Loucy (cell line): ENCODE results near the gene ARHGAP45.

Experiments
- H2AFZ ChIP-seq: fragments of 200-600 bp; sonication (generic); 2 replicates; pipeline ENCODE4 v1.6.0; 2016; ENCODE audit warnings: antibody characterized with exemption, mild to moderate bottlenecking, low read length, moderate library complexity
- H3F3A ChIP-seq: fragments of 200-600 bp; 2 replicates; pipeline ENCODE4 v1.6.0; 2016; ENCODE audit warnings: antibody characterized with exemption, low read depth, mild to moderate bottlenecking
- H3K27me3 ChIP-seq: fragments of 200-600 bp; sonication (generic); 2 replicates; pipeline ENCODE4 v1.6.1; 2014; ENCODE audit warnings: low read length, mild to moderate bottlenecking; ENCODE audit not compliant: insufficient read depth, poor library complexity, severe bottlenecking
- H3K36me3 ChIP-seq: fragments of 200-600 bp; sonication (generic); 2 replicates; pipeline ENCODE4 v1.6.1; 2016; ENCODE audit warnings: low read length; ENCODE audit not compliant: insufficient read depth
- H3K4me1 ChIP-seq: fragments of 200-600 bp; sonication (generic); 2 replicates; pipeline ENCODE4 v1.5.1; 2014; ENCODE audit warnings: low read length, mild to moderate bottlenecking; ENCODE audit not compliant: insufficient read depth, poor library complexity, severe bottlenecking
- H3K4me2 ChIP-seq: fragments of 200-600 bp; sonication (generic); 2 replicates; pipeline ENCODE4 v1.6.0; 2014; ENCODE audit warnings: antibody characterized with exemption, low read length, low read depth, mild to moderate bottlenecking; ENCODE audit not compliant: poor library complexity, severe bottlenecking
- H3K4me3 ChIP-seq: fragments of 200-600 bp; sonication (generic); 2 replicates; pipeline ENCODE4 v1.5.1; 2014; ENCODE audit warnings: low read length, mild to moderate bottlenecking, mixed read lengths; ENCODE audit not compliant: poor library complexity, severe bottlenecking
- H3K79me2 ChIP-seq: fragments of 200-600 bp; sonication (generic); 2 replicates; pipeline ENCODE4 v1.6.1; 2014; ENCODE audit warnings: low read length; ENCODE audit not compliant: insufficient read depth
- H3K9ac ChIP-seq: fragments of 200-600 bp; sonication (generic); 2 replicates; pipeline ENCODE4 v1.6.0; 2014; ENCODE audit warnings: mild to moderate bottlenecking, low read depth, low read length, moderate library complexity; ENCODE audit not compliant: poor library complexity, severe bottlenecking
- H3K9me2 ChIP-seq: fragments of 200-600 bp; sonication (generic); replicated peaks from 2 replicates; pipeline ENCODE4 v1.6.1; 2016; ENCODE audit warnings: low read depth, low read length, mixed read lengths
- H3K9me3 ChIP-seq: fragments of 200-600 bp; sonication (generic); 2 replicates; pipeline ENCODE4 v1.6.1; 2014; ENCODE audit warnings: mild to moderate bottlenecking, antibody characterized with exemption, low read length, low read depth; ENCODE audit not compliant: insufficient read depth
- H4K20me1 ChIP-seq: fragments of 200-600 bp; sonication (generic); 2 replicates; pipeline ENCODE4 v1.6.0; 2014; ENCODE audit warnings: antibody characterized with exemption, low read length, mild to moderate bottlenecking; ENCODE audit not compliant: insufficient read depth, poor library complexity, severe bottlenecking
- CTCF ChIP-seq: fragments of 200-600 bp; sonication (generic); conservative IDR thresholded peaks from 2 replicates; pipeline ENCODE4 v1.5.1; 2014; ENCODE audit warnings: mild to moderate bottlenecking, antibody characterized with exemption, low read length
- EZH2phosphoT487 ChIP-seq: fragments of 200-600 bp; IDR thresholded peaks from 2 replicates; pipeline ENCODE4 v1.6.1; 2018; ENCODE audit warnings: antibody characterized with exemption, mild to moderate bottlenecking, moderate library complexity, borderline replicate concordance

Gene ARHGAP45

GRCh38 chr19:1103132-1103707 is 36.3 kb downstream of the ARHGAP45 start:
- no peak for TF ChIP-seq EZH2phosphoT487
- TF ChIP-seq CTCF, result no peak
- H3K27me3 ChIP-seq, result no peaks in the 10 kb centered on the region
- H3K79me2 ChIP-seq, result peaks cover 21% of the 10 kb centered on the region
- H3K4me3 ChIP-seq, result peak overlapping the region; percentile 67
- H3K9me3 ChIP-seq, result no peaks in the 10 kb centered on the region
- peaks cover 10% of the 10 kb centered on the region; the same call in 1 of the 2 replicates for H3K36me3 ChIP-seq
- H3K9ac ChIP-seq, result peak overlapping the region; percentile 52
- peaks cover 21% of the 10 kb centered on the region for H4K20me1 ChIP-seq
- no peaks in the 10 kb centered on the region for H3F3A ChIP-seq
- H3K4me1 ChIP-seq, result peaks cover 20% of the 10 kb centered on the region
- H3K4me2 ChIP-seq, result peak overlapping the region; percentile 89
- H2AFZ ChIP-seq, result 0 out of 2 replicates have a peak overlapping the region, but pooled peaks have one; percentile 51
- no peaks in the 10 kb centered on the region for H3K9me2 ChIP-seq

- H2AFZ ChIP-seq, result peak within 1 kb of the TSS; percentile 81; the same call in 1 of the 2 replicates
- H3K9me3 ChIP-seq, result no peaks in the 10 kb centered on the region
- H3K27me3 ChIP-seq, result no peaks in the 10 kb centered on the region
- peaks cover 21% of the 10 kb centered on the region for H3K79me2 ChIP-seq
- peaks cover 10% of the 10 kb centered on the region; the same call in 1 of the 2 replicates for H3K36me3 ChIP-seq
- no peaks in the 10 kb centered on the region for H3F3A ChIP-seq
- H3K4me1 ChIP-seq, result peaks cover 20% of the 10 kb centered on the region
- H3K9me2 ChIP-seq, result no peaks in the 10 kb centered on the region
- peak within 1 kb of the TSS; percentile 98 for H3K4me2 ChIP-seq
- peak within 1 kb of the TSS; percentile 82 for H3K4me3 ChIP-seq
- peak within 1 kb of the TSS; percentile 90 for H3K9ac ChIP-seq
- TF ChIP-seq CTCF (no peak), EZH2phosphoT487 (no peak)
- peaks cover 21% of the 10 kb centered on the region for H4K20me1 ChIP-seq
These were observed 36.8 kb downstream of the ARHGAP45 start, which contains the start of gene GPX4 for GRCh38 chr19:1103708-1104310. TSS of gene GPX4 (plus strand) at chr19:1103994. CDS start at chr19:1104044, 50 bp downstream.

- Histone ChIP-seq H3K79me2 (peaks cover 21% of the 10 kb centered on the region), H3K27me3 (no peaks in the 10 kb centered on the region), H3K4me3 (peak overlapping the region; percentile 82), H3F3A (no peaks in the 10 kb centered on the region), H2AFZ (peak overlapping the region; percentile 81; the same call in 1 of the 2 replicates), H3K9ac (peak overlapping the region; percentile 90), H3K4me1 (peaks cover 20% of the 10 kb centered on the region), H3K9me2 (no peaks in the 10 kb centered on the region), H4K20me1 (peaks cover 21% of the 10 kb centered on the region), H3K9me3 (no peaks in the 10 kb centered on the region), H3K36me3 (peaks cover 10% of the 10 kb centered on the region; the same call in 1 of the 2 replicates), H3K4me2 (peak overlapping the region; percentile 98)
- TF ChIP-seq CTCF, result no peak
- no peak for TF ChIP-seq EZH2phosphoT487
These were observed 37.5 kb downstream of the ARHGAP45 start for GRCh38 chr19:1104311-1105007.
